Erythroblast (primary cell): ENCODE data around the gene MOCOS.

ENCODE experiments used
- GATA1 ChIP-seq: IDR thresholded peaks from 2 replicates; pipeline ENCODE4 v1.6.1; 2011; ENCODE audit warnings: low read depth, mild to moderate bottlenecking, control low read depth, low read length, moderate library complexity
- POLR2A ChIP-seq: IDR thresholded peaks from 2 replicates; pipeline ENCODE4 v1.6.1; 2011; ENCODE audit warnings: mild to moderate bottlenecking, low read length

- TF ChIP-seq POLR2A (no peak), GATA1 (no peak)
Measured at GRCh38 chr18:36269157-36269556, 81.9 kb downstream of the MOCOS start.
